Measurements from ENCODE around the gene WDR43. TPM values are rescaled to one million over a fixed set of nuclear protein-coding genes. Genes with fewer than 3 reads are reported as not detected.

The WDR43 gene
- total and polyA plus RNA-seq, 2 experiments from 2014 or later, result 101 to 140 TPM

- TF ChIP-seq, protein P1, sequence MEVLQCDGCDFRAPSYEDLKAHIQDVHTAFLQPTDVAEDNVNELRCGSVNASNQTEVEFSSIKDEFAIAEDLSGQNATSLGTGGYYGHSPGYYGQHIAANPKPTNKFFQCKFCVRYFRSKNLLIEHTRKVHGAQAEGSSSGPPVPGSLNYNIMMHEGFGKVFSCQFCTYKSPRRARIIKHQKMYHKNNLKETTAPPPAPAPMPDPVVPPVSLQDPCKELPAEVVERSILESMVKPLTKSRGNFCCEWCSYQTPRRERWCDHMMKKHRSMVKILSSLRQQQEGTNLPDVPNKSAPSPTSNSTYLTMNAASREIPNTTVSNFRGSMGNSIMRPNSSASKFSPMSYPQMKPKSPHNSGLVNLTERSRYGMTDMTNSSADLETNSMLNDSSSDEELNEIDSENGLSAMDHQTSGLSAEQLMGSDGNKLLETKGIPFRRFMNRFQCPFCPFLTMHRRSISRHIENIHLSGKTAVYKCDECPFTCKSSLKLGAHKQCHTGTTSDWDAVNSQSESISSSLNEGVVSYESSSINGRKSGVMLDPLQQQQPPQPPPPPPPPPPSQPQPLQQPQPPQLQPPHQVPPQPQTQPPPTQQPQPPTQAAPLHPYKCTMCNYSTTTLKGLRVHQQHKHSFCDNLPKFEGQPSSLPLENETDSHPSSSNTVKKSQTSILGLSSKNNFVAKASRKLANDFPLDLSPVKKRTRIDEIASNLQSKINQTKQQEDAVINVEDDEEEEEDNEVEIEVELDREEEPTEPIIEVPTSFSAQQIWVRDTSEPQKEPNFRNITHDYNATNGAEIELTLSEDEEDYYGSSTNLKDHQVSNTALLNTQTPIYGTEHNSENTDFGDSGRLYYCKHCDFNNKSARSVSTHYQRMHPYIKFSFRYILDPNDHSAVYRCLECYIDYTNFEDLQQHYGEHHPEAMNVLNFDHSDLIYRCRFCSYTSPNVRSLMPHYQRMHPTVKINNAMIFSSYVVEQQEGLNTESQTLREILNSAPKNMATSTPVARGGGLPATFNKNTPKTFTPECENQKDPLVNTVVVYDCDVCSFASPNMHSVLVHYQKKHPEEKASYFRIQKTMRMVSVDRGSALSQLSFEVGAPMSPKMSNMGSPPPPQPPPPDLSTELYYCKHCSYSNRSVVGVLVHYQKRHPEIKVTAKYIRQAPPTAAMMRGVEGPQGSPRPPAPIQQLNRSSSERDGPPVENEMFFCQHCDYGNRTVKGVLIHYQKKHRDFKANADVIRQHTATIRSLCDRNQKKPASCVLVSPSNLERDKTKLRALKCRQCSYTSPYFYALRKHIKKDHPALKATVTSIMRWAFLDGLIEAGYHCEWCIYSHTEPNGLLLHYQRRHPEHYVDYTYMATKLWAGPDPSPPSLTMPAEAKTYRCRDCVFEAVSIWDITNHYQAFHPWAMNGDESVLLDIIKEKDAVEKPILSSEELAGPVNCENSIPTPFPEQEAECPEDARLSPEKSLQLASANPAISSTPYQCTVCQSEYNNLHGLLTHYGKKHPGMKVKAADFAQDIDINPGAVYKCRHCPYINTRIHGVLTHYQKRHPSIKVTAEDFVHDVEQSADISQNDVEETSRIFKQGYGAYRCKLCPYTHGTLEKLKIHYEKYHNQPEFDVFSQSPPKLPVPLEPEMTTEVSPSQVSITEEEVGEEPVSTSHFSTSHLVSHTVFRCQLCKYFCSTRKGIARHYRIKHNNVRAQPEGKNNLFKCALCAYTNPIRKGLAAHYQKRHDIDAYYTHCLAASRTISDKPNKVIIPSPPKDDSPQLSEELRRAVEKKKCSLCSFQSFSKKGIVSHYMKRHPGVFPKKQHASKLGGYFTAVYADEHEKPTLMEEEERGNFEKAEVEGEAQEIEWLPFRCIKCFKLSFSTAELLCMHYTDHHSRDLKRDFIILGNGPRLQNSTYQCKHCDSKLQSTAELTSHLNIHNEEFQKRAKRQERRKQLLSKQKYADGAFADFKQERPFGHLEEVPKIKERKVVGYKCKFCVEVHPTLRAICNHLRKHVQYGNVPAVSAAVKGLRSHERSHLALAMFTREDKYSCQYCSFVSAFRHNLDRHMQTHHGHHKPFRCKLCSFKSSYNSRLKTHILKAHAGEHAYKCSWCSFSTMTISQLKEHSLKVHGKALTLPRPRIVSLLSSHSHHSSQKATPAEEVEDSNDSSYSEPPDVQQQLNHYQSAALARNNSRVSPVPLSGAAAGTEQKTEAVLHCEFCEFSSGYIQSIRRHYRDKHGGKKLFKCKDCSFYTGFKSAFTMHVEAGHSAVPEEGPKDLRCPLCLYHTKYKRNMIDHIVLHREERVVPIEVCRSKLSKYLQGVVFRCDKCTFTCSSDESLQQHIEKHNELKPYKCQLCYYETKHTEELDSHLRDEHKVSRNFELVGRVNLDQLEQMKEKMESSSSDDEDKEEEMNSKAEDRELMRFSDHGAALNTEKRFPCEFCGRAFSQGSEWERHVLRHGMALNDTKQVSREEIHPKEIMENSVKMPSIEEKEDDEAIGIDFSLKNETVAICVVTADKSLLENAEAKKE (CRISPR knock-in tag; IDR thresholded peaks at IDR 0.05), result no peak
Observed at GRCh38 chr2:28944535-28945248, 50.2 kb downstream of the WDR43 start (continued).

GRCh38 chr2:28948160-28948559 lies 53.7 kb downstream of the WDR43 start:
- ATAC-seq (no peak), DNase-seq (ENCODE audit: low spot score) (no peak)
- peaks cover 15% of the 10 kb centered on the region for H3K79me2 ChIP-seq (replicated peaks; ENCODE audit: insufficient read depth)
- Mint-ChIP-seq H3K4me1 (peaks cover 19% of the 10 kb centered on the region), H3K27ac (no peak overlapping the region), H3K36me3 (ENCODE audit: low read depth) (peaks cover 73% of the 10 kb centered on the region), H3K9me3 (peaks cover 25% of the 10 kb centered on the region), H3K4me3 (no peak overlapping the region), H3K27me3 (ENCODE audit: insufficient read depth, low read depth, poor library complexity) (peaks cover 13% of the 10 kb centered on the region)
- H3K4me1 ChIP-seq (ENCODE audit: insufficient read depth), result peaks cover 15% of the 10 kb centered on the region
- H3K9me2 ChIP-seq (ENCODE audit: insufficient read depth), result no peaks in the 10 kb centered on the region; the same call in 1 of the 2 replicates
- no peak overlapping the region for H3K4me3 ChIP-seq
- no peak overlapping the region for H2AFZ ChIP-seq
- peaks cover 4% of the 10 kb centered on the region; the same call in 1 of the 2 replicates for H3F3A ChIP-seq (replicated peaks; ENCODE audit: low read depth)
- no peak overlapping the region for H3K4me2 ChIP-seq
- H4K20me1 ChIP-seq (replicated peaks; ENCODE audit: insufficient read depth), result peaks cover 17% of the 10 kb centered on the region; the same call in 1 of the 2 replicates
- H3K27me3 ChIP-seq (ENCODE audit: insufficient read depth), result no peaks in the 10 kb centered on the region
- H3K27ac ChIP-seq (ENCODE audit: low read depth), result no peak overlapping the region
- peaks cover 61% of the 10 kb centered on the region for H3K36me3 ChIP-seq (ENCODE audit: insufficient read depth)
- TF ChIP-seq EZH2 (IDR thresholded peaks at IDR 0.05; ENCODE audit: low read depth, unreplicated experiment) (no peak), NANOG (IDR thresholded peaks at IDR 0.05; ENCODE audit: borderline replicate concordance) (no peak), ETS1 (IDR thresholded peaks at IDR 0.05) (no peak), ZNF331 (CRISPR knock-in tag; IDR thresholded peaks at IDR 0.05; ENCODE audit: low read depth) (no peak), REST (IDR thresholded peaks at IDR 0.05; ENCODE audit: unreplicated experiment) (no peak), ZNF114 (CRISPR knock-in tag; IDR thresholded peaks at IDR 0.05) (no peak)

Data from GM23338 (cell line).